Sigmoid colon (tissue), 7 donors: ENCODE measurements around the gene AP3B2. TPM values are rescaled to one million over a fixed set of nuclear protein-coding genes. Genes with fewer than 3 reads are reported as not detected.
A peak's percentile ranks its signal among the peaks of the same experiment; 100 is the strongest.
"Not testable (repeated sequence)": the region's sequence is repeated elsewhere in the genome, so short reads cannot be mapped to it uniquely, and the experiment has no call there.

Source experiments
- DNase-seq: peaks from one replicate; pipeline ENCODE4 v3.0.0-alpha.2; 2019
- H3K27ac ChIP-seq, 4 donors: fragments of 200-600 bp; sonication (generic); one replicate each; pipeline ENCODE4 v1.5.1; 2016 to 2019; ENCODE audit warnings: mild to moderate bottlenecking in 1 of 4
- H3K27me3 ChIP-seq, 3 donors: fragments of 200-600 bp; sonication (generic); one replicate each; pipeline ENCODE4 v1.5.1; 2019; ENCODE audit warnings: mild to moderate bottlenecking in 1 of 3
- H3K36me3 ChIP-seq, 4 donors: fragments of 200-600 bp; sonication (generic); one replicate each; pipeline ENCODE4 v1.5.1; 2016 to 2019
- H3K4me1 ChIP-seq, 4 donors: fragments of 200-600 bp; sonication (generic); one replicate each; pipeline ENCODE4 v1.5.1; 2017 to 2019
- H3K4me3 ChIP-seq, 4 donors: fragments of 200-600 bp; sonication (generic); one replicate each; pipeline ENCODE4 v1.5.1; 2017 to 2019; ENCODE audit warnings: mild to moderate bottlenecking in 2 of 4, moderate library complexity in 1 of 4
- H3K9me3 ChIP-seq, 4 donors: fragments of 200-600 bp in 3 of 4; sonication (generic) in 3 of 4; one replicate each; pipeline versions ENCODE4 v1.5.1 to v1.6.1; 2013 to 2019
- CTCF ChIP-seq, 4 experiments: fragments of 450-650 bp in 3 of 4; fragments of 200-600 bp in 1 of 4; IDR thresholded peaks; one replicate each; pipeline ENCODE4 v1.5.1; 2016 to 2019; ENCODE audit warnings: antibody characterized with exemption in 4 of 4, mild to moderate bottlenecking in 3 of 4, moderate library complexity in 2 of 4
- EP300 ChIP-seq, 4 donors: sonication (generic); formaldehyde crosslinking; IDR thresholded peaks; one replicate each; pipeline ENCODE4 v1.6.1; 2017; ENCODE audit warnings: antibody characterized with exemption in 4 of 4
- POLR2A ChIP-seq, 2 donors: fragments of 450-650 bp; IDR thresholded peaks; one replicate each; pipeline ENCODE4 v1.6.1; 2016; ENCODE audit warnings: antibody characterized with exemption in 2 of 2, mild to moderate bottlenecking in 2 of 2, moderate library complexity in 2 of 2
- POLR2AphosphoS5 ChIP-seq, 4 donors: sonication (generic); formaldehyde crosslinking; IDR thresholded peaks; one replicate each; pipeline ENCODE4 v1.6.1; 2017; ENCODE audit warnings: antibody characterized with exemption in 4 of 4
- WGBS, 2 donors: extraction: QIAGEN DNeasy Blood & Tissue Kit; methylation state at CpG; one replicate each; pipeline ENCODE4 v1.1.7; 2013; 5-methylcytosine and 5-hydroxymethylcytosine counted together
- intact Hi-C: fragments of 100-400 bp; cut with DNase I; formaldehyde crosslinking; loops from one replicate; pipeline ENCODE4 v1.15.1; 2023
- polyA plus RNA-seq, 3 donors: library from polyadenylated mRNA; stranded (reverse); fragments of 200-250 nt; gene quantifications; one replicate each; pipeline ENCODE4 v1.2.3, GENCODE V29; 2013
- total RNA-seq, 4 donors: library from RNA; depleted of rRNA; stranded (reverse); fragments of >200 nt; gene quantifications; one replicate each; pipeline ENCODE4 v1.1.0, GENCODE V29; 2016
- donor health status: healthy with polysubstance abuse.
- donor health status: Bipolar disorder and iron deficiency.
- donor health status: healthy.

The AP3B2 gene
- total and polyA plus RNA-seq, 7 donors = 0.60 to 9.3 (median 1.9) TPM; not detected in 1

- Histone ChIP-seq H3K9me3 (no peaks in the 10 kb centered on the region), H3K4me1 (peaks cover 0 to 28% (median 27%) of the 10 kb centered on the region in 4 donors), H3K27me3 (peaks cover 0 to 27% (median 0%) of the 10 kb centered on the region in 3 donors), H3K4me3 (peak overlapping the region; percentile 30 to 62 (median 58)), H3K36me3 (no peaks in the 10 kb centered on the region), H3K27ac (peak overlapping the region; percentile 51 to 63 (median 54))
- intact Hi-C loops = loop anchor here (1.0 to 5.0 kb wide), 4 partner anchors 75 to 159 kb away; partner anchors contain the start of genes FSD2, RPS17 and WHAMM
- TF ChIP-seq EP300 (IDR thresholded peaks at IDR 0.05) (no peak), POLR2A (IDR thresholded peaks at IDR 0.05) (no peak), POLR2AphosphoS5 (IDR thresholded peaks at IDR 0.05) (no peak), CTCF (IDR thresholded peaks at IDR 0.05) (no peak)
- DNase-seq = peak; percentile 75
- WGBS, 2 donors = 1 to 3% methylated on average over 49 of the region's 49 CpGs
Observed at GRCh38 chr15:82647835-82648256, 61.8 kb downstream of the AP3B2 start.

- TF ChIP-seq CTCF (IDR thresholded peaks at IDR 0.05) = no peak
- TF ChIP-seq POLR2A (IDR thresholded peaks at IDR 0.05) = no peak
- peak in 2 of 4 donors; percentile 13 to 14 for TF ChIP-seq POLR2AphosphoS5 (IDR thresholded peaks at IDR 0.05)
- Histone ChIP-seq H3K27me3 (peaks cover 0 to 27% (median 0%) of the 10 kb centered on the region in 3 donors), H3K36me3 (no peaks in the 10 kb centered on the region), H3K27ac (peak within 1 kb of the TSS; percentile 51 to 63 (median 54)), H3K4me3 (peak within 1 kb of the TSS; percentile 30 to 62 (median 58)), H3K9me3 (no peaks in the 10 kb centered on the region), H3K4me1 (peaks cover 0 to 28% (median 27%) of the 10 kb centered on the region in 4 donors)
- 11 to 22% methylated on average over 96 of the region's 96 CpGs for WGBS, 2 donors
- intact Hi-C loops = loop anchor here (1.0 to 5.0 kb wide), 4 partner anchors 74 to 160 kb away; partner anchors contain the start of genes FSD2, RPS17 and WHAMM
- DNase-seq = peak; percentile 88
Observed at GRCh38 chr15:82647045-82647834, 62.4 kb downstream of the AP3B2 start, which contains the start of gene CPEB1. CPEB1 (minus strand) TSS chr15:82647363; CDS start chr15:82628459, 18,904 bp downstream.

GRCh38 chr15:82646250-82647044 is 63.2 kb downstream of the AP3B2 start:
- Histone ChIP-seq H3K4me1 (peaks cover 0 to 28% (median 27%) of the 10 kb centered on the region in 4 donors), H3K4me3 (peak overlapping the region; percentile 30 to 62 (median 58)), H3K36me3 (no peaks in the 10 kb centered on the region), H3K27me3 (peaks cover 0 to 27% (median 0%) of the 10 kb centered on the region in 3 donors), H3K9me3 (no peaks in the 10 kb centered on the region), H3K27ac (no peak overlapping the region)
- intact Hi-C loops = loop anchor here (1.0 to 5.0 kb wide), 4 partner anchors 74 to 161 kb away; partner anchors contain the start of genes FSD2, RPS17 and WHAMM
- TF ChIP-seq EP300 (IDR thresholded peaks at IDR 0.05) (no peak), CTCF (IDR thresholded peaks at IDR 0.05) (no peak), POLR2A (IDR thresholded peaks at IDR 0.05) (no peak), POLR2AphosphoS5 (IDR thresholded peaks at IDR 0.05) (no peak)
- no peak for DNase-seq
- WGBS, 2 donors = 23 to 41% methylated on average over 56 of the region's 56 CpGs

- 88 to 90% methylated on average over 34 of the region's 34 CpGs for WGBS, 2 donors
- H3K36me3 ChIP-seq, H3K4me3 ChIP-seq, H3K27ac ChIP-seq, H3K9me3 ChIP-seq, DNase-seq: not testable (repeated sequence)
- Histone ChIP-seq H3K4me1 (peaks cover 0 to 28% (median 27%) of the 10 kb centered on the region in 4 donors), H3K27me3 (peaks cover 0 to 27% (median 0%) of the 10 kb centered on the region in 3 donors)
- intact Hi-C loops = loop anchor here (5.0 kb wide), 2 partner anchors 107 to 162 kb away; partner anchors contain the start of genes FSD2 and WHAMM
Observed at GRCh38 chr15:82644967-82645852, 64.5 kb downstream of the AP3B2 start.
